Endometrium (tissue), 2 donors: Measurements from ENCODE around the gene PHLDB3.
"Not testable (repeated sequence)": the region's sequence is repeated elsewhere in the genome, so short reads cannot be mapped to it uniquely, and the experiment has no call there.

Experiments
- FAIRE-seq: peaks from 2 replicates; lab custom pipeline; 2012; peaks lifted over from hg19 to GRCh38; lab: Jason Lieb, UNC
- donor health status: control.
- donor health status: control.

Gene PHLDB3

DNA sequence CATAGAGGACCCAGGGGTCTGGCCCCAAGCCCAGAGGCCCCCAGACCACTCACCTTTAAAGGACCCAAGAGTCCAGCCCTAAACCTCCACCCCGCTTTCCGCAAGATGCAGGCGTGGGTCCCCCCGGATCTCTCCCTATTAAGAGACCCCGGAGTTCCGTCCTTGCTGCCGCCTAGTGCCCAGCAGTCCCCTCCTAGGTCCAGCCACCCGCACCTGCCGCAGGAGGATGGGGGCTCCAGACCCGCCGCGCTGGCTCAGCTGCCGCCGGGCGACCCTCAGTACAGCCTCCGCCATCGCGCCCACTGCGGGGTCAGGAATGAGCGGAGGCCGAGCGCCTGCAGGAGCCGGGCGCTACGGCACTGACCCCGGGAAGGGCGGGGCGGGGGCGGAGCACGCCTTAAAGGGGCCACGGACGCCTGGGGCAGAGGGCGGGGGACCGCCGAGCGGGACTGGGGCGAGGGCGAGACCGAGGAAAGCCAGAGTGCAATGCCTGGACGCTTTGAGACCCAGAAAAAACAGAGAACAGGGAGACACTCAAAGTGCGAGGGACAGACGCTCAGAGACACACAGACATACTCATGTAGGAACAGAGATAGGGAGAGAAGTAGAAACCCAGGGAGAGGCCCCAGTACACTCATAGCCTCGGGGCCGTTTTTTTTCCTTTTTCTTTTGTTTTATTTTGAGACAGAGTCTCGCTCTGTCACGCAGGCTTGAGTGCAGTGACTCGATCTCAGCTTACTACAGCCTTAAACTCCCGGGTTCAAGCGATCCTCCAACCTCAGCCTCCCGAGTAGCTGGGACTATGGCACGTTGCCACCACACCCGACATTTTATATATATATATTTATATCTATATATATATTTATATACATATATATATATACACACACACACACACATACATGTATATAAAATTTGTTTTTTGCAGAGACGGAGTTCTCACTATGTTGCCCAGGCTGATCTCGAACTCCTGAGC, 22.6 kb upstream of the PHLDB3 start, which contains the start of gene ETHE1:
Gene ETHE1, minus strand, starts transcription at position 318 of the 976 bp plus-strand sequence. Its CDS starts 24 bp downstream, at position 294.
- no peak for FAIRE-seq

DNA sequence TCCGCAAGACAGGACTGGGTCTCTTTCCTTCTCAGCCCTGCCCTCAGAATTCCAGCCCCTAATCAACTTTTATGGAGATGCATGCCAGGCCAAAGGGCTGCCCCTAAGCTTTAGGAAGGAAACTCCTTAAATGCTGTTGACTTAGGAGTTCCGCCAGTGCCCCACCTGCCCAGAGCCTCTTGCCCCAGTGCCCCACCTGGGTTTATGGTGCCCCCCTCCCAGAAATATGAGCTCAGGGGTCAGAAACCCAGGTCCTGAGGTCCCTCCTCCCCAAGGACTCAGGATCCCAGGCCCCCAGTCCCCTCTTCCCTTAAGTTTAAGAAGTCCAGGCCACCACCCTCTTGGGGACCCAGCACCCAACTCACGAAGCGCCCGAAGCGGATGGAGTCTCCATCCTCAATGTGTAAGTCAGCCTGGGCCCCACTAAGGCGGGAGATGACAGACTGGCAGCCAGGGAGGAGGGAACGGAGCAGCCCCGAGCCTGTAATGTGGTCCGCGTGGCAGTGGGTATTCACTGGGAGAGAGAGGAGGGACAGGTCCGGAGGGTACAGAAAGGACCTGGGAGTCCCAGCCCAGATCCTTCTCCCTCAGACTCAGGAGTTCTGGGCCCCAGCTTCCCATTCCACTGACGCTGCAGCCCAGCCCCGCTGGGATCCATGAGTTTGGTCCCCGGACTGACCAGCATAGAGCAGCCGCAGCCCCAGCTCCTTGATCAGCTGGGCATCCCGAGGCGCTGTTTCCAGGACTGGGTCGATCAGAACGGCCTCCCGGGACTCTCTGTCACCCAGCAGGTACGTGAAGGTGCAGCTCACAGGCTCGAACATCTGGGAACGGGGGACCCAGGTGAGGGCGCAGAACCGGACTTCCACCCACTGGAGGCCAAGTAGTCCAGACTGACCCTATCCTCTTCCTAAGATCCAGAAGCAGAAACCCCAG, 21.6 kb upstream of the PHLDB3 start:
- no peak for FAIRE-seq

DNA sequence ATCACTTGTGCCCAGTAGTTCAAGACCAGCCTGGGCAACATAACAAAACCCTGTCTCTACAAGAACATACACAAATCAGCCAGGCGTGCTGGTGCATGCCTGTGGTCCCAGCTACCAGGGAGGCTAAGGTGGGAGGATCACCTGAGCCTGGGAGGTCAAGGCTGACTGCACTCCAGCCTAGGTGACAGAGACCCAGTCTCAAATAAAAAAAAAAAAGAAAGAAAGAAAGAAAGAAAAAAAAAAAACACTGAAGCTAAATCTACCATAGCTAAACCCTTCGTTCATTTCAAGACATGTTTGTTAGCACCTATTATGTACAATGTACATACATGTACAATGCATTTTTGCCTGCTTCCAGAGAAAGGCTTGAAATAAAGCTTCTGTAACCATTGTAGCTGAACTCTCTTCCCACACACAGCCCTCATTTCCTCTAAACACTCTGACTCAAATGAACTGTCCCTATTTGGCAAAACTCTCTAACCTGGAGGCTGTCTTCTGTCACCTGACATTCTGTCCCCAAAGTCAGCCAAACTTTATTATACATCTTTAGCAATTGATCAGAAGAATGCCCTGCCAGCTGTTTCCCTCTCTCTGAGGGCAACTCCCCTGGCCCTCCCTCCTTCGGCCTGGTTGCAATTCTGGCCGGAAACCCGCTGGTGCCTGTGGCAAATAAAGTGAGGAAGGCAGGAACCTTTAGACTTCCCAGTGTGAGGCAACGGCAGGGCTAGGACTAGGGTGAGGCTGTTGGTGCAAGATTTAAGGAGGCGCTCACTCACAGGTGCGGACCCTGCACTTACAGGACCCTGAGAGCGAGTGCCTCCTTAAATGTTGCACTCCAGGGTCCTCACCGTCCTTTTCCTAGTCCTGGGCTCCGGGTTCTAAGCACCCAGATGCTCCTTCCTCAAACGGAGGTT, 20.6 kb upstream of the PHLDB3 start:
- no peak for FAIRE-seq

DNA sequence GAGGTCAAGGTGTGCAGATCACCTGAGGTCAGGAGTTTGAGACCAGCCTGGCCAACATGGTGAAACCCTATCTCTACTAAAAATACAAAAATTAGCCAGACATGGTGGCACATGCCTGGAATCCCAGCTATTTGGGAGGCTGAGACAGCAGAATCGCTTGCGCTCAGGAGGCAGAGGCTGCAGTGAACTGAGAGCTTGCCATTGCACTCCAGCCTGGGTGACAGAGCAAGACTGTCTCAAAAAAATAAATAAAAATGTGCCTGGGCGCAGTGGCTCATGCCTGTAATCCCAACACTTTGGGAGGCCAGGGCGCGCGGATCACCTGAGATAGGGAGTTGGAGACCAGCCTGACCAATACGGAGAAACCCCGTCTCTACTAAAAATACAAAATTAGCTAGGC, 19.1 kb upstream of the PHLDB3 start:
- not testable (repeated sequence) for FAIRE-seq

DNA sequence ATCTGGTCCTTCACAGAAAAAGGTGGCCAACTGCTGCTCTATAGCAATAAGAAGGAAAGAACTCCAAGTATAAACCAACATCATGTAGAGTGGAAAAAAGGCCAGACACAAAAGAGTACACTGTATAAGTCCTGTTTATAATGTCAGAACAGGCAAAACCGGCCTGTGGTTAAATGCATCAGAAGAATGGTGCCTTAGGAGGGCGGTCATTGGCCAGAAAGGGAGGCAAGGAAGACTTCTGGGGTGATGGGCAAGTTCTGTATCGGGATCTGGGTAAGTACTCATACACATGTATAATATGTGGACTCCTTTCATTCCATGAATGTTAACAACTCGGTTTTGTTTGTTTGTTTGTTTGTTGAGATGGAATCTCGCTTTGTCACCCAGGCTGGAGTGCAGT, 18.4 kb upstream of the PHLDB3 start:
- FAIRE-seq: no peak

DNA sequence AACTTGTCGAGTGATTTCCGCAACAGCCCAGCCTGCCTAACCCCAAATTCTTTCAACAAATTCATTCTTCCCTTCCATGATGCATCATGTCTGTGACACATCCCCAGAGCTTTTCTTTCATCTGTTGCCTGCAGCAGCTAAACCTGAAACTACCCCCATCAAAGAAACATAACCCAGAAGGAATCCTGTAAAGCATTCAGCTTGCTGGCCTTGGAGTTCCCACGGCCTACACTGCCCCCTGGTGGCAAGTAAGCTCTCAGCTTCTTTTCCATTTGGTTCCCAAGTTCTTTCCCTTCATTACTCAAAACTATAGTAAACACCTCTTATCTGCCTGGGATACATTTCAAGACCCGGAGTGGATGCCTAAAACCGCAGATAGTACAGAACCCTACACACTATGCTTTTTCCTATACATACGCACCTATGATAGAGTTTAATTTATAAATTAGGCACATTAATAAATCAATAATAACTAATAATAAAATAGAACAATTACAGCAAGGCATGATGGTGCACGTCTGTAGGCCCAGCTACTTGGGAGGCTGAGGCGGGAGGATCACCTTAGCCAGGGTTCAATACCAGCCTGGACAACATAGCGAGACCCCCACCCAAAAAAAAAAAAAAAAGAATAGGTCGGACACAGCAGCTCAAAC, 15.0 kb upstream of the PHLDB3 start:
- no peak for FAIRE-seq

DNA sequence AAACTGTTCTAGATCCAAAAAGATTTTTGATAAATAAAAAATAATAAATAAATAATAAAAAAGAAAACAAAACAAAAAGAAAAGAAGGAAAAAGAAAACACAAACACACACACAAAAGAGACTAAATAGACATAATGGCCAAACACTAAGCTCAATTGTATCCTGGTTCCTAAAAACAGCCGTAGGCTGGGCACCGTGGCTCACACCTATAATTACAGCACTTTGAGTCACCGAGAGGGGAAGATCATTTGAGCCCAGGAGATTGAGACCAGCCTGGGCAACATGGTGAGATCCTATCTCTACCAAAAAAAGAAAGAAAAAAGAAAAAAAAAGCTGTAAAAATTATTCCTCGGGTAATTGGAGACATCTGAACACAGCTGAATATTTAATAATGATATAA, 13.5 kb upstream of the PHLDB3 start:
- peak; percentile 57 for FAIRE-seq

DNA sequence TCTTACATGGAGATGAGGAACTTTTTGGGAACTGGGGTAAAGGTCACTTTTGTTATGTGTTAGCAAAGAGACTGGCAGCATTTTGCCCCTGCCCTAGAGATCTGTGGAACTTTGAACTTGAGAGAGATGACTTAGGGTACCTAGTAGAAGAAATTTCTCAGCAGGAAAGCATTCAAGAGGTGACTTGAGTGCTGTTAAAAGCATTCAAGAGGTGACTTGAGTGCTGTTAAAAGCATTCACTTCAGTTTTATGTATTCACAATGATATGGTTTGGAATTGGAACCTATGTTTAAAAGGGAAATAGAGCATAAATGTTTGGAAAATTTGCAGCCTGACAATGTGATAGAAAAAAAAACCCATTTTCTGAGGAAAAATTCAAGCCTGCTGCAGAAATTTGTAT, 7.9 kb upstream of the PHLDB3 start:
- not testable (repeated sequence) for FAIRE-seq

DNA sequence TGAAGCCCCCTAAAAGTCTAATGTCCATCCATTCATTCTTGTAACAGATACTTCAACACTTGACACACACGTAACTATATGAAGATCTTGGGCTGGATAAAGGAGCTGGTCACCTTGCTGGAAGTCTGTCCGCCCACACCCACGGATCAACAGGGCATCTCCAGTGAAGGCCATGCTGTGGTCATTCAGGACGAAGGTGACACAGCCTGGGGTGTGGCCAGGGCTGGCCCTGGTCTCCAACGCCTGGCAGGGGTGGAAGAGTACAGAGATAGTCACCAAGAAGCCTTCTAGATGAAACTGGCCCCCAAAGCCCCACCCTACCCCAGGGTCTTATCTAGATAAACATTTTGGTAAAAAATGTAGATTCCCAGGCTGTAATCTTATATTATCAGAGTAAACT, 6.8 kb upstream of the PHLDB3 start:
- FAIRE-seq: no peak

DNA sequence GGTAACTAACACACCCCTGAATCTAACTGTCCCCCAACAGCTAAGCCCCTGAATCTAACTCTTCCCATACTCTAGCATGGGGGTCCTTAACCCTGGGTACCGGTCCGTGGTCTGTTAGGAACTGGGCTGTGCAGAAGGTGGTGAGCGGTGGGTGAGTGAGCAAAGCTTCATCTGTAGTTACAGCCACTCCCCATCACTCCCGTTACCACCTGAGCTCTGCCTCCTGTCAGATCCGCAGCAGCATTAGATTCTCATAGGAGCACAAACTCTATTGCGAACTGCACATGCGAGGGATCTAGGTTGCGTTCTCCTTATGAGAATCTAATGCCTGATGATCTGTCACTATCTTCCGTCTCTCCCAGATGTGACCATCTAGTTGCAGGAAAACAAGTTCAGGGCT, 6.2 kb upstream of the PHLDB3 start:
- no peak for FAIRE-seq

DNA sequence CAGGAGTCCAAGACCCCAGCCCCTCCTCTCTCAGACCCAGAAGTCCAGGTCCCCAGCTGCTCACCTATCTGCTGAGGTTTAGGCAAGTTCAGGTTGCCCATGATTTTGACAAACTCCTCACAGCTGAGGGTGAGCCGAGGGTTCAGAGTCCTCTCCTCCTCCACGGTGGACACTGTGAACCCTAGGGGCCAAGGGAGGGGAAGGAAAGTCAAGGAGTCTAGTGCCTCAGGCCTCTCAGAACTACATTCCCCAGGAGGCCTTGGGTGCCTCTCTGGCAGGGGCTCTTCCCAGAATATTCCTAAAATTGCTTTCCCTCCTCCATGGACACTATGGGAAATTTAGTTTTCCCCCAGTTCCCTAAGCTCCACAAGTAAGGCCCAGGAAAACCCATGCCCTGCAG, 3.3 kb upstream of the PHLDB3 start:
- no peak for FAIRE-seq

DNA sequence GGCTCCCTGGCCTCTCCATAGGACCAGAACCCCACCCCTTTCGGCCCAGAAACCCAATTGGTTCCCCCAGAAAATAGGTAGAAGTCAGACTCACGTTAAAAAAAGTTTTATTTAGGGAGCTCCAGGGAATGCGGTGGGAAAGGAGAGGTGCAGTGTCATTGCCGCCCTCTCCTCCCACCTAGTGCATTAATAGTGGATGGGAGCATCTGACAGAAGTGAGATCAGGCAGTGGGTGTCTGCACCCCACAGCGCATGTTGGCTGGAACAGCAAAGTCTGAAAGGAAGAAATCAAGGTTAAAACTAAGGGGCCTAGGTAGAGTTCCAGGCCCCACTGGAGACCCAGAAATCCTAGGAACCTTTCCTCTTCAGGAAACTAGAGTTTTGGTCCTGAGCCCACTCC, 2.1 kb upstream of the PHLDB3 start:
- FAIRE-seq: no peak

DNA sequence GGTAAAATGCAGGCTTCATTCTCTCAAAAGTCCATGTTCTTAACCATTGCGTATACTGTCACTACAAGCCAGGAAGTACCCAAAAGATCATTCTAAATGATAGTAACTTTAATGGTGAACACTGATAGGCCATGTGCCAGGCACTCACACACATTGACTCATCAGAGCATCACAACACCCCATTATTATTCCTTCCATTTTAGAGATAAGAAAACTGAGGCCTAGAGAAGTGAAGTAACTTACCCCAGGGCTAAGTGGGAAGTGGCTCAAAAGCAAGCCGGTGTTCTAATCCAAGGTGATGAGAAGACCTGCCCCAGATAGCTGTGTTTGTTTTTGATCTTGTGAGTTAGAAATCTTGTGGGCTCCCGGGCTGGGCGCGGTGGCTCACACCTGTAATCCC, 1.4 kb upstream of the PHLDB3 start:
- no peak for FAIRE-seq

DNA sequence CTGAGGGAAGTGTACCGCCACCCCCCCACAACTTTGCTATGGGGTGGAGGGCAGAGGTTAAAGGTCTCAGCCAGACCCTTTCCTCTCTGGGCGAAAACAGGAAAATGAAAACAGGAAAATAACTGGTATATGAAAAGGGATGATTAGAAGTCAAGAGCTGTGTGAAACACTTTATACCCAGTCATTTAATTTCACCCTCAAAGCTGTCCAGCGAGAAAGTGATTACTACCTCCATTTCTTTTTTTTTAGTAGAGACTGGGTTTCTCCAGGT, 575 bp upstream of the PHLDB3 start:
- no peak for FAIRE-seq

DNA sequence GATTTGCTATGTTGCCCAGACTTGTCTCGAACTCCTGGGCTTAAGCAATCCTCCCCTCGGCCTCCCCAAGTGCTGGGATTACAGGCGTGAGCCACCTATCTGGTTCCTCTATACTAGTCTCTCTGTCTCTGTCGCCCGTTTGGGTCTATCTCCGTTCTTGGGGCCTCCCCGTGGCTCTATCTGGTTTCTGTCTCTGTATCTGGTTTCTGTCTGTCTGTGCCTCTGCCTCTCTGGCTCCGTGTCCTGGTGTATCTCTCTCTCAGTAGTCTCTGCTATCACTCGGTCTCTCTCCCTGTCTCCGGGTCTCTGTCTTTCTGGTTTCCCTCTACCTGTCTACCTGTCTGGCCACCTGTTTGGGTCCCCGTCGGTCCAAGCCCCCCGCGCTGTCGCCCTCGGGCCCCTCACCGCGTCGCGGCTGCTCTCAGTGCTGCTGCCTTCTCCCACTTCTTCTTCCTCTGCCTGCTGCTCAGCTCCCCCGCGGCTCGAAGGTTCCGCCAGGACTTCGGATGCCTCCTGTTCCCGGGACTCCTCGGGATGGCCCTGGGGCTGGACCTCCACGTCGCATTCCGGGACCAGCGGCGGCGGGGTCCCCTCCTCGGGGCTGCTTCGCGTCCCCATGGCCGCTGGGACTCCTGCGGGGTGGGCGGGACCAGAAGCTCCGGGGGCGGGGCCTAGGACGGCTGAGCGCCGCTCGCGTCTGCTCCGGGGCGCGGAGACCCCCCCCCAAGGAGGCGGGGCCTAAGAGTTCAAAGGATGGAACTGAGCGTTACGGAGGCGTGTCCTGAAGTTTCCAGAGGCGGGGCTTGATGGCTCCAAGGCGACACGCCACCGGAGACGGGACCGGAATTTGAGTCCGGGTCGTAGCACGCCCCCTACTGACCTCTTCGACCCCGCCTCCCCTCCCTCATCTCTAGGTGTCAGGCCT, 783 bp downstream of the PHLDB3 start:
- no peak for FAIRE-seq

DNA sequence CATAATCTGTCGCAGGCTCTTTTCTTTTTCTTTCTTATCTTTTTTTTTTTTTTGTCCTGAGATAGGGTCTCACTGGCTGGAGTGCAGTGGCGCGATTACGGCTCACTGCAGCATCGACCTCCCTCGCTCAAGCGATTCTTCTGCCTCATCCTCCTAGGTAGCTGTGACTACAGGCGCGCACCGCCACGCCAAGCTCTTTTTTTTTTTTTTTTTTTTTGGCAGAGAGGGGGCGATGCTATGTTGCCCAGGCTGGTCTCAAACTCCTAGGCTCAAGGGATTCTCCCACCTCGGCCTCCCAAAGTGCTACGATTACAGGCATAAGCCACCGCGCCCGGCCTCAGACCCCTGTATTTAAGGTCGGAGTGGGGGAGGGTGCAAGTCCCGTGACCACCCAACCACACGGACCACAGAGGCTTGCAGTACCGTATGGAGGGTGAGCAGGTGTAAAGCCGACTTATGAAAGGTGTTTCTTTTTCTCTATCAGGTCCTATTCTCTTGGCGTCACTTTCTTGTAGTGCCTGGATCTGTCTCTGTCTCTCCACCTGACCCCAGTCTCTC, 2.0 kb downstream of the PHLDB3 start:
- no peak for FAIRE-seq

DNA sequence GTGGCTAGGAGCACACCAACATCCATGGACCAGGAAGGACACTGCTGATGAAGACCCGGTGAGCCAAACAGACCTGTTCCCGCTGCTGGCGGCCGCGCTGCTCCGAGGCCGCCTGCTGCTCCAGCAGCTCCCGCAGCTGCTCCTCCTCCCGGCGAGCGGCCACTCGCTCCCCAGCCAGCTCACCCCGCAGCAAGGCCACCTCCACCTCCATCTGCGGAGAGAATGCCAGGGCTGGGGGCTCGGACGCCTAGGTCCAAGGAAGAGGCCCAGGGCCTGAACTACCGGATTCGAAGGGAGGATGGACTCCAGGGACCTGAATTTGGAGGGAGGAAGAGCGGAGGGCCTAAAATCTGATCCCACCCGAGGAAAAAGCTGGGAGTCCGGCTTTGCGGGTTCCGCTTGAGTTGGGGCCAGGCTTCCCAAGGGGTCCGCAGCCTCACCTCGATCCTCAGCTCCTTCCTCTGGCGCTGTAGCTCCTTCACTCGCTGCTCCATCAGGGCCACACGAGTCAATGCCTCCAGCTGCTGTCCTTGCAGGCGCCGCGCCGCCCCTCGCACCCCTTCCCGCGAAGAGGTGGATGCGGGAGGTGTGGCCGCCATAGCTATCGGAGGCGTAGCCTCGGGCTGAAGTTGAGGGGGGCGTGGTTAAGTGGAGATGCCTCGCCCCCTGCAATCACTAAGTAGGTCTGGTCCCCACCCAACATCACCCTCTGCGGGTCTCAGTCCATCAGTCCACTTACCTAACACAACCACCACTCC, 2.7 kb downstream of the PHLDB3 start:
- no peak for FAIRE-seq

DNA sequence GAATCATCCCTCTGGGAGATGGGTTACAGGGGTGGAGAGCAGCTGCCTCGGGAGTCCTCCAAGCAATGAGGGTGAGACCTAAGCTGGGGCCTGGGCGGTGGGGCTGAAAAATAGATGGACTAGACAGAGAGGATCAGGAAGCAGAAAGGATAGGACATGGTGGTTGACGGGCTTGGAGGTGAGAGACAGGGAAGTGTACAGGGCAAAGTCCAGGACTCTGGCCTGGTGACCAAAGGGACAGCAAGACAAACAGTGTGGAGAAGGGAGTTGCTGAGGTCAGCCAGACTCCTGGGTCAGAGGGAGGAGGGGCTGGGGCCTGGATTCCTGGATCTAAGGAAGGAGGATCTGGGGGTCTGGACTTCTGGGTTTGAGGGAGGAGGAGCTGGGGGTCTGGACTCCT, 5.5 kb downstream of the PHLDB3 start:
- no peak for FAIRE-seq

DNA sequence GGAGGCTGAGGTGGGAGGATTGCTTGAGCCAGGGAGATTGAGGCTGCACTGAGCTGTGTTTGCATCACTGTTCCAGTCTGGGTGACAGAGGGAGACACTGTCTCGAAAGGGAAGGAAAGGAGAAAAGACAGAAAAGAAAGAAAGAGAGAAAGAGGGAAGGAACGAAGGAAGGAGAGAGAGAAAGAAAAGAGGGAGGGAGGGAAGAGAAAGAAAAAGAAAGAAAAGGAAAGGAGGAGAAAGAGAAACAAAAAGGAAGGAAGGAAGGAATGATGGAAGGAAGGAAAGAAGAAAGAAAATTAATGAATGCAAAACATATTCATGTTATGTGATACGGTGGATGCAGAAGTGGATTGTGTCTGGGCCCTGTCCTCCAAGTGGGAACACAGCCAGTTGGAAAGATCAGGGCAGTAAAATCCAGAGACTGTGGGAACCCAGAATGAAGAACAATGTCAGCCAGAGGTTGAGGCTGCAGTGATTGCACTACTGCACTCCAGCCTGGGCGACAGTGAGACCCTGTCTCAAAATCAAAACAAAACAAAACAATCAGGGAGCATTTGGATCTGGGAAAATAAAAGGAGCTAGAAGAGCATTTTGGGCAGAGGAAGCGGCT, 6.2 kb downstream of the PHLDB3 start:
- FAIRE-seq: no peak
